OCI-LY3 (cell line): ENCODE data around the gene SLC4A4.

Experiments
- H2AFZ ChIP-seq: fragments of 200-600, 300-600 bp; shearing (Covaris generic); 2 replicates; pipeline ENCODE4 v1.6.0; 2014; ENCODE audit warnings: antibody characterized with exemption, low read depth, low read length
- H3K27ac ChIP-seq: fragments of 200-600, 300-600 bp; sonication (generic); 2 replicates; pipeline ENCODE4 v1.5.1; 2014; ENCODE audit warnings: mild to moderate bottlenecking, low read length, moderate library complexity, mixed read lengths
- H3K27me3 ChIP-seq: fragments of 200-600, 300-600 bp; sonication (generic); 2 replicates; pipeline ENCODE4 v1.6.1; 2014; ENCODE audit warnings: low read depth, low read length, mixed read lengths
- H3K36me3 ChIP-seq: fragments of 200-600, 300-600 bp; sonication (generic); replicated peaks from 2 replicates; pipeline ENCODE3; 2014; ENCODE audit warnings: low read depth, low read length, mixed read lengths
- H3K4me1 ChIP-seq: fragments of 300-600, 200-600 bp; sonication (generic); 2 replicates; pipeline ENCODE4 v1.6.1; 2014; ENCODE audit warnings: low read length, mixed read lengths
- H3K4me2 ChIP-seq: fragments of 200-600, 300-600 bp; sonication (generic); 2 replicates; pipeline ENCODE4 v1.6.1; 2014; ENCODE audit warnings: low read length, mixed read lengths
- H3K4me3 ChIP-seq: fragments of 300-600, 200-600 bp; sonication (generic); 2 replicates; pipeline ENCODE4 v1.5.1; 2014; ENCODE audit warnings: antibody characterized with exemption, mild to moderate bottlenecking, low read length, moderate library complexity
- H3K79me2 ChIP-seq: fragments of 300-600, 200-600 bp; shearing (Covaris generic); 2 replicates; pipeline ENCODE4 v1.6.1; 2014; ENCODE audit warnings: mild to moderate bottlenecking, low read length, mixed read lengths
- H3K9ac ChIP-seq: fragments of 300-600, 200-600 bp; shearing (Covaris generic); 2 replicates; pipeline ENCODE4 v1.6.0; 2014; ENCODE audit warnings: mild to moderate bottlenecking, low read length, moderate library complexity
- H3K9me3 ChIP-seq: fragments of 200-600, 300-600 bp; shearing (Covaris generic); 2 replicates; pipeline ENCODE4 v1.6.1; 2014; ENCODE audit warnings: low read length, mixed read lengths; ENCODE audit not compliant: insufficient read depth
- H4K20me1 ChIP-seq: fragments of 200-600, 300-600 bp; sonication (generic); 2 replicates; pipeline ENCODE4 v1.6.1; 2016; ENCODE audit warnings: low read length, mixed read lengths; ENCODE audit not compliant: insufficient read depth
- EZH2phosphoT487 ChIP-seq: fragments of 200-600 bp; shearing (Covaris generic); IDR thresholded peaks from 2 replicates; pipeline ENCODE4 v1.6.1; 2018; ENCODE audit warnings: antibody characterized with exemption, mixed run types, low read depth
- TF ChIP-seq, protein P1 (sequence below): fragments of 200-600, 300-600 bp; sonication (generic); IDR thresholded peaks from 2 replicates; pipeline ENCODE4 v1.5.1; 2014; ENCODE audit warnings: antibody characterized with exemption, low read length, low read depth

Gene SLC4A4

DNA sequence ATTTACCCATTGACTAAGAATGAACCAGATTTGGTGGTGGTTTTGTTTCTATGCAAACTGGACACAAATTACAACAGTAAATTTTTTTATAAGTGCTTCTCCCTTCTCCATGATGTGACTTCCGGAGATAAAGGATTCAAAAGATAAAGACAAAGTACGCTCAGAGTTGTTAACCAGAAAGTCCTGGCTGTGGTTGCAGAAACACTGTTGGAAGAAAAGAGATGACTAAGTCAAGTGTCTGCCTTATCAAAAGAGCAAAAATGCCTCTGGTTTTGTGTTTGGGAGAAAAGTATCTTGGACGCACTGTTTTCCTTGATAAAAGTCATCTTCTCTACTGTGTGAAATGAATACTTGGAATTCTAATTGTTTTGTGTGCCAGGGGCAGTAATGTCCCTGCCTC lies 231.7 kb downstream of the SLC4A4 start:
- Histone ChIP-seq H3K27ac (no peak overlapping the region), H3K9ac (no peak overlapping the region), H3K27me3 (no peaks in the 10 kb centered on the region), H3K4me2 (no peak overlapping the region), H3K79me2 (no peaks in the 10 kb centered on the region), H3K4me1 (peaks cover 5% of the 10 kb centered on the region; the same call in 1 of the 2 replicates), H3K4me3 (no peak overlapping the region), H3K36me3 (no peaks in the 10 kb centered on the region), H4K20me1 (no peaks in the 10 kb centered on the region), H3K9me3 (no peaks in the 10 kb centered on the region), H2AFZ (no peak overlapping the region)
- TF ChIP-seq, protein P1, sequence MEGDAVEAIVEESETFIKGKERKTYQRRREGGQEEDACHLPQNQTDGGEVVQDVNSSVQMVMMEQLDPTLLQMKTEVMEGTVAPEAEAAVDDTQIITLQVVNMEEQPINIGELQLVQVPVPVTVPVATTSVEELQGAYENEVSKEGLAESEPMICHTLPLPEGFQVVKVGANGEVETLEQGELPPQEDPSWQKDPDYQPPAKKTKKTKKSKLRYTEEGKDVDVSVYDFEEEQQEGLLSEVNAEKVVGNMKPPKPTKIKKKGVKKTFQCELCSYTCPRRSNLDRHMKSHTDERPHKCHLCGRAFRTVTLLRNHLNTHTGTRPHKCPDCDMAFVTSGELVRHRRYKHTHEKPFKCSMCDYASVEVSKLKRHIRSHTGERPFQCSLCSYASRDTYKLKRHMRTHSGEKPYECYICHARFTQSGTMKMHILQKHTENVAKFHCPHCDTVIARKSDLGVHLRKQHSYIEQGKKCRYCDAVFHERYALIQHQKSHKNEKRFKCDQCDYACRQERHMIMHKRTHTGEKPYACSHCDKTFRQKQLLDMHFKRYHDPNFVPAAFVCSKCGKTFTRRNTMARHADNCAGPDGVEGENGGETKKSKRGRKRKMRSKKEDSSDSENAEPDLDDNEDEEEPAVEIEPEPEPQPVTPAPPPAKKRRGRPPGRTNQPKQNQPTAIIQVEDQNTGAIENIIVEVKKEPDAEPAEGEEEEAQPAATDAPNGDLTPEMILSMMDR = no peak
- no peak for TF ChIP-seq EZH2phosphoT487

DNA sequence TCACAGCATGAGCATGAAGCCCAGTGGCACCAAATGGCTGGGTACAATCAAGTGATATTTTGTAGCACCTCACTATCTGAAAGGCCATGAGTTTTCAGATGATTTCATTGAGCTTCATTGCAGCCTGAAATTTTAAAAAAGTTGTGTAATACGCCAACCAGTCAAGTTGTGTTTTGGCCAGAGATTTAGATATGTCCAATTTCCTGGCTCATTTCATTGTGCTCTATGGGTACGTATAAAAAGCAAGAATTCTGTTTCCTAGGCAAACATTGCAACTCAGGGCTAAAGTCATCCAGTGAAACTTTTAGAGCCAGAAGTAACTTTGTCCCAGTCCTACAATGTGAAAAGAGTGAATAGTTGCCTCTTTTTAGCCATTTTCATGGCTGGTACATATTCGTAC lies 232.5 kb downstream of the SLC4A4 start:
- H4K20me1 ChIP-seq = no peaks in the 10 kb centered on the region
- no peak for TF ChIP-seq EZH2phosphoT487
- TF ChIP-seq, protein P1 = no peak
- H3K9ac ChIP-seq = no peak overlapping the region
- no peaks in the 10 kb centered on the region for H3K27me3 ChIP-seq
- no peak overlapping the region for H3K4me3 ChIP-seq
- H3K27ac ChIP-seq = no peak overlapping the region
- no peaks in the 10 kb centered on the region for H3K36me3 ChIP-seq
- no peaks in the 10 kb centered on the region for H3K9me3 ChIP-seq
- H3K4me1 ChIP-seq = peaks cover 5% of the 10 kb centered on the region; the same call in 1 of the 2 replicates
- no peak overlapping the region for H3K4me2 ChIP-seq
- no peak overlapping the region for H2AFZ ChIP-seq
- no peaks in the 10 kb centered on the region for H3K79me2 ChIP-seq

DNA sequence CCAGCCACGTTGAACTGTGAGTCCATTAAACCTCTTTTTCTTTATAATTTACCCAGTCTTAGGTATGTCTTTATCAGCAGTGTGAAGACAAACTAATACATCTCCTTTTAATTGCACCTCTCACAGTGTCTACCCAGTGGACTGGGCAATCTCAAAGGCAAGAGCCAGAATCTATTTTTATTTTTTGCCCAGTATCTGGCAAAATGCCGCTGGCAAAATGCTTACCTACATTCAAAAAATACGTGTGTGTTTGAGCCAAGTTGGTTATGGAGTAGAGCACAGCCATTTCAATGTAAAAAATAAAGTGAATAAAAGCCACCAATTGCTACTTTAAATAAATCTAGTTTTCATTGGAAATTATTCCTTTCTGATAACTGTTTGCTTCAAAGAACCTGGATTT lies 245.2 kb downstream of the SLC4A4 start:
- Histone ChIP-seq H3K4me3 (no peak overlapping the region), H4K20me1 (no peaks in the 10 kb centered on the region), H3K36me3 (no peaks in the 10 kb centered on the region), H3K4me2 (no peak overlapping the region), H3K27ac (no peak overlapping the region), H3K9me3 (no peaks in the 10 kb centered on the region), H2AFZ (no peak overlapping the region), H3K4me1 (no peaks in the 10 kb centered on the region), H3K9ac (no peak overlapping the region), H3K27me3 (no peaks in the 10 kb centered on the region), H3K79me2 (no peaks in the 10 kb centered on the region)
- no peak for TF ChIP-seq EZH2phosphoT487
- TF ChIP-seq, protein P1 = no peak

DNA sequence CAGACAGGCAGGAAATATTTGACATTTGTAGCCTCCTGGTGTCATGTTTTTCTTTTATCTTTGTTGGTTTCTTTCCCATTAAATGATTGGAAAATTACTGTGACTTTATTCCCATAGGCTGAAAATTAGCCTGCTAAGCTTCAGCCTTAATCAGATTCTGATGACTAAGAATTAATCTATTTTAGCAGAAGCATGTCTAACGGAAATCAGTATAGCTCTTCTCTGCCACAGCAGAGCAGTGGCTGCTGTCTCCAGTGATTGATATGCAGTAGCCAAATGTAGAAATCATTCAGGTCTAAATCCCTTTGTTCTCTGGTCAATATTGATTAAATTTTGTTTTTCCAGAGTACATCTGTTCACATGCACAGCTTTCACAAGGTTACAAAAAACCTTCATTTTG lies 245.8 kb downstream of the SLC4A4 start:
- Histone ChIP-seq H2AFZ (no peak overlapping the region), H3K36me3 (no peaks in the 10 kb centered on the region), H3K9ac (no peak overlapping the region), H3K4me3 (no peak overlapping the region), H3K27ac (no peak overlapping the region), H3K79me2 (no peaks in the 10 kb centered on the region), H3K4me2 (no peak overlapping the region), H3K27me3 (no peaks in the 10 kb centered on the region), H3K4me1 (no peaks in the 10 kb centered on the region), H3K9me3 (no peaks in the 10 kb centered on the region), H4K20me1 (no peaks in the 10 kb centered on the region)
- no peak for TF ChIP-seq EZH2phosphoT487
- TF ChIP-seq, protein P1 = no peak
